PFSK-1 (cell line): ENCODE measurements around the gene CAMTA1.

ENCODE experiments used
- FOXP2 ChIP-seq: optimal IDR thresholded peaks from 2 replicates; pipeline ENCODE3; 2011; ENCODE audit warnings: borderline replicate concordance, control low read depth, inconsistent platforms; ENCODE audit not compliant: insufficient read depth; ENCODE audit errors: extremely low read length, extremely low read depth
- POLR2AphosphoS5 ChIP-seq: IDR thresholded peaks from 2 replicates; pipeline ENCODE4 v1.6.1; 2012; ENCODE audit warnings: low read depth, mild to moderate bottlenecking, control low read depth, low read length, moderate library complexity
- REST ChIP-seq, 2 experiments: IDR thresholded peaks; 2 replicates each; pipeline versions ENCODE4 v1.6.1 to v1.8.0; 2011 to 2012; ENCODE audit warnings: low read depth in 2 of 2, low read length in 2 of 2, control low read depth in 1 of 2, inconsistent platforms in 1 of 2, mild to moderate bottlenecking in 1 of 2, moderate library complexity in 1 of 2; ENCODE audit not compliant: insufficient read depth in 1 of 2
- SIN3A ChIP-seq: IDR thresholded peaks from 2 replicates; pipeline ENCODE4 v1.6.1; 2012; ENCODE audit warnings: mild to moderate bottlenecking, low read length, moderate library complexity, borderline replicate concordance; ENCODE audit not compliant: insufficient read depth
- TAF1 ChIP-seq: IDR thresholded peaks from 2 replicates; pipeline ENCODE4 v1.6.1; 2012; ENCODE audit warnings: low read length, control low read depth, borderline replicate concordance; ENCODE audit not compliant: insufficient read depth

The CAMTA1 gene

GRCh38 chr1:6774381-6774780, 10.9 kb upstream of the CAMTA1 start:
- no peak for TF ChIP-seq TAF1
- TF ChIP-seq SIN3A, result no peak
- no peak for TF ChIP-seq FOXP2
- no peak for TF ChIP-seq POLR2AphosphoS5
- no peak for TF ChIP-seq REST (IDR thresholded peaks at IDR 0.05; ENCODE audit: insufficient read depth in 1 of 2, low read depth in 2 of 2, low read length in 2 of 2)

GRCh38 chr1:6775261-6776043, 9.8 kb upstream of the CAMTA1 start:
- TF ChIP-seq REST (IDR thresholded peaks at IDR 0.05; ENCODE audit: insufficient read depth in 1 of 2, low read depth in 2 of 2, low read length in 2 of 2) (no peak), TAF1 (no peak), FOXP2 (no peak), POLR2AphosphoS5 (no peak)

GRCh38 chr1:6776389-6776788, 8.9 kb upstream of the CAMTA1 start:
- TF ChIP-seq POLR2AphosphoS5 (no peak), TAF1 (no peak)

- TF ChIP-seq TAF1, result no peak
- TF ChIP-seq SIN3A, result no peak
Observed at GRCh38 chr1:6776895-6777294, 8.4 kb upstream of the CAMTA1 start.

GRCh38 chr1:6777813-6778212, 7.4 kb upstream of the CAMTA1 start:
- TF ChIP-seq REST (IDR thresholded peaks at IDR 0.05; ENCODE audit: insufficient read depth in 1 of 2, low read depth in 2 of 2, low read length in 2 of 2) (no peak), FOXP2 (no peak), TAF1 (no peak), SIN3A (no peak), POLR2AphosphoS5 (no peak)

GRCh38 chr1:6779089-6779805, 6.0 kb upstream of the CAMTA1 start:
- no peak for TF ChIP-seq REST (IDR thresholded peaks at IDR 0.05; ENCODE audit: insufficient read depth in 1 of 2, low read depth in 2 of 2, low read length in 2 of 2)
- no peak for TF ChIP-seq FOXP2
- no peak for TF ChIP-seq SIN3A
- TF ChIP-seq POLR2AphosphoS5, result no peak
- TF ChIP-seq TAF1, result no peak
